HEK293T (cell line): Measurements from ENCODE around the gene XPR1.

ENCODE experiments used
- LEF1 ChIP-seq: fragments of 450-650 bp; IDR thresholded peaks from 2 replicates; pipeline ENCODE4 v1.6.1; 2017; ENCODE audit warnings: mild to moderate bottlenecking, borderline replicate concordance
- SUZ12 ChIP-seq: fragments of 450-650 bp; IDR thresholded peaks from 2 replicates; pipeline ENCODE4 v1.6.1; 2016; ENCODE audit warnings: mild to moderate bottlenecking

DNA sequence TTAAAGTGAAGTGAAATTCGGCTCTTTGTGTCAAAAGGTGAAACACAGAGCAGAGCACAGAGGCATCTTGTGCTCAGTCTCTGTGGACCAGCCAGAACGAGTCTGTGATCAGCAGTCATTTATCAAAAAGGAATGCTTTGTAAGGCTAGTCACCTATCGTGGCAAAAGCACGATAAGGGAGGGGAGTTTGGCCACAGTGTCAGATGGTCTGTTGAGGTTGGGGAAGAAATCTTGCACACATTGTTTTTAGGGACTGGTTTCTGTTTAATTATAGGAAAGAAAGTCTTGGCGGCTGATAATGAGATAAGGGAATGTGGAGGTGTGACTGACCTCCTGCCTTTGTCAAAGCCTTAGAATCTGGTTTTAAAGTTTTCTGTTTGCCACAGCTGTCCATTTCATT lies 222.6 kb downstream of the XPR1 start:
- no peak for TF ChIP-seq LEF1
- no peak for TF ChIP-seq SUZ12
